GM10266 (cell line): ENCODE measurements around the gene FCHSD1.

ENCODE experiments used
- DNase-seq: peaks from one replicate; pipeline ENCODE4 v3.0.0; 2012; ENCODE audit errors: extremely low spot score
- TF ChIP-seq, protein P1 (sequence below): IDR thresholded peaks from 2 replicates; pipeline ENCODE4 v1.5.1; 2012; ENCODE audit warnings: mild to moderate bottlenecking, low read depth; ENCODE audit not compliant: control insufficient read depth, insufficient read depth; ENCODE audit errors: missing control alignments

The FCHSD1 gene

DNA sequence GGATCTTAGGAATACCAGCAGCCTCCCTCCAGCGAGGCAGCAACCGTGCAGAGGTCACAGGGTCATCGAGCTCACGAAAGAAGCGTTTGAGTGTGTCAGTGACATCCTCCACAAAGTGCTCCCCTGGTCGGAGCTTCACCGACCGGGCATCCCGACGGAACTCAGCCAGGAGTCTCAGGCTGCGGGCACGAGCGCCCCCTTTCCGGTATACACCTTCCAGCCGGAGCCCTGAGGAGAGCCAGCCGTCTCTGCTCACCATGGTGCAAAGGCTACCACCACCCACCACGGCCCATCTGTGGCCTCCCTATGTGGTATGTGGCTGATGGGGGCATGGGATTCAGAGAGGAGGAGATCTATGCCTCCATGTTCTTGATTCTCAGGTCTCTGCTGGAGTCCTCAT, 10.8 kb upstream of the FCHSD1 start:
- DNase-seq, result no peak
- TF ChIP-seq, protein P1, sequence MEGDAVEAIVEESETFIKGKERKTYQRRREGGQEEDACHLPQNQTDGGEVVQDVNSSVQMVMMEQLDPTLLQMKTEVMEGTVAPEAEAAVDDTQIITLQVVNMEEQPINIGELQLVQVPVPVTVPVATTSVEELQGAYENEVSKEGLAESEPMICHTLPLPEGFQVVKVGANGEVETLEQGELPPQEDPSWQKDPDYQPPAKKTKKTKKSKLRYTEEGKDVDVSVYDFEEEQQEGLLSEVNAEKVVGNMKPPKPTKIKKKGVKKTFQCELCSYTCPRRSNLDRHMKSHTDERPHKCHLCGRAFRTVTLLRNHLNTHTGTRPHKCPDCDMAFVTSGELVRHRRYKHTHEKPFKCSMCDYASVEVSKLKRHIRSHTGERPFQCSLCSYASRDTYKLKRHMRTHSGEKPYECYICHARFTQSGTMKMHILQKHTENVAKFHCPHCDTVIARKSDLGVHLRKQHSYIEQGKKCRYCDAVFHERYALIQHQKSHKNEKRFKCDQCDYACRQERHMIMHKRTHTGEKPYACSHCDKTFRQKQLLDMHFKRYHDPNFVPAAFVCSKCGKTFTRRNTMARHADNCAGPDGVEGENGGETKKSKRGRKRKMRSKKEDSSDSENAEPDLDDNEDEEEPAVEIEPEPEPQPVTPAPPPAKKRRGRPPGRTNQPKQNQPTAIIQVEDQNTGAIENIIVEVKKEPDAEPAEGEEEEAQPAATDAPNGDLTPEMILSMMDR, result no peak

DNA sequence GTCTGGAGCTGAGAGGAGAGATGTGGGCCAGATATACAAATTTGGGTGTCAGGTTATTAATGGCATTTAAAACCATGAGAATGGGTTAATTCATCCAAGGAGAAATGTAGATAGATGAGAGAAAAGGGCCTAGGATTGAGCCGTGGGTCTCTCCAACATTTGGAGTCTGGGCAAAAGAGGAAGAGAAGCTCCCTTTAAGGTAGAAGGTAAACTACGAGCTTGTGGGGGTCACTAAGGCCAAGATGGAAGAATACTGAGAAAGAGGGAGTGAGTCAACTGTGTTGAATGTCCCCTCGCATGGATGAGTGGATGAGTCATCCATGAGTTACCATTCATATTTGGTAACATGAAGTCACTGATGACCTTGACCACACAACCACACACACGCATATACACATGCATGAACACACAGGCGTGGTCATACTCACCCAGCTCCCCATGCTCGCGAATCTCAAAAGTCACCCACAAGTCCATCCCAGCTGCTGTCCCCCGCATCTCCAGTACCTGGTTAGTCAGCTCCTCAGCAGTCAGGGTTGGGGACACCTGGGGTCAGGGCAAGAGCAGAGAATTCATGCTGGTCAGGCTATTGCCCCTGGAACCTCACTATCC, 6.8 kb upstream of the FCHSD1 start:
- no peak for DNase-seq

DNA sequence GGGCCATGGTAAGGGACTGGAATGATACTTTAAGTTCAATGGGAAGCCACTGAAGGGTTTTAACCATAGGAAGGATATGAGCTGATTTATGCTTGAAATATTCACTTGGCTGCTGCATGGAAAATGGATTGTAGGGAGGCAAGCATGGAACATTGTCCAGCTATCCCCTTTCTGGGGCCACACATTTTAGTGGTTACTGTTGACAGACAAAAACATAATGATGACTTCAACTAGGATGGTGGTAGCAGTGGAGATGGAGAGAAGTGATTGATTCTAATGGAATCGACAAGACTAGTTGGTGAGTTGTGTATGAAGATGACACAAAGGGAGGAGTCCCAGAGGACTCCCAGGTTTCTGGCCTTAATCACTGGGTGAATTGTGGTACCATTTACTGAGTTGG, 6.2 kb upstream of the FCHSD1 start:
- TF ChIP-seq, protein P1, result no peak
- DNase-seq, result no peak

More for the DNA sequence above, 6.8 kb upstream of the FCHSD1 start:
- TF ChIP-seq, protein P1, result no peak

DNA sequence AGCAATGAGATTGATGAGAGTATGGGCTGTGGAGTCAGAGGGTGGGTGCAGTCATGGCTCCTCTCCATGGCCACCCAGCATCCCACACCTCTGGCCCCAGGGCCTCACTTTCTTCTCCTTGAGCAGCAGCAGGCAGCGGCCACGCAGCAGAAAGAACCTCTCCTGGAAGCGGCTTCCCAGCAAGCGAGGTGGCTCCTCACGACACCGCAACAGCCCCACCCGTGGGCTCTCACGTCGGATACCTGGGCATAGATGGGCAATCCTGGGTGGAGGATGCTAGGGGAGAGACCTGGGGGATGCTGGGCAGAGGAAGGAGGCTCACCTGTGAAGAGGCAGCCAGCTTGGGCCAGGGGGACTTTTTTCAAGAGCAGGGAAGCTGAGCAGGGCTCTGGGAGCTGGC, 5.2 kb upstream of the FCHSD1 start:
- DNase-seq, result no peak
- TF ChIP-seq, protein P1, result no peak

DNA sequence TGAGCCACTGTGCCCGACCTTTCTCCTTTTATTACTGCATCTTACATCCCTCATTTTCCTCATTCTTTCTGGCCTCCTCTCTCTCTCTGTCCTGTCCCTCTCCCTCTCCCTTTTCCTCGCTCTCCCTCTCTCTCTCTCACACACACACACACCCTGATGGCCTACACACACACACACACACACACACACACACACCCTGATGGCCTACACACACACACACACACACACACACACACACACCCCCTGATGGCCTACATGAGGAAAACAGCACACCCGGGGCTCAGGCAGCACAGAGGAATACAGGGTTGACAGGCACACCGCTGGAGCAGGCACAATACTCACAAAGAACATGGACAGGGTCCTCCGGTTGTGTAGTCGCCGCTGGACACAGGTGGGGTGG, 3.8 kb upstream of the FCHSD1 start:
- DNase-seq, result no peak
- TF ChIP-seq, protein P1, result no peak

DNA sequence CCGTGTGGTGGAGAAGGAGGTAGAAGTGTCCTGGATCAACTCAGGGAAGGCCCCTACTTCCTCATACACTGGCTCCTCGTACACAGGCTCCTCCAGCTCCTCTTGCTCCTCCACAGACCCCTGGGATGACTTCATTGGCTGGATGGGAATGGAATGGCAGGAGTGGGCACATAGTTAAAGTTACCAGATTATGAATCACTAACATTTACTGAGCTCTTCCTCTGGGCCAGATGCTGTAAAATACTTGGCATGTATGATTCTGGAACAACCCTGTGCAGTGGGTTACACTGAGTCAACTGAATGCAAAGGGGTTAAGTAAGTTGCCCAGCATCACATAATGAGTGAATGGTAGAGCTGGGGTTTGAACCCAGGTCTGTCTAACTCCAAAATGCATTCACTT, 3.1 kb upstream of the FCHSD1 start:
- DNase-seq, result no peak

DNA sequence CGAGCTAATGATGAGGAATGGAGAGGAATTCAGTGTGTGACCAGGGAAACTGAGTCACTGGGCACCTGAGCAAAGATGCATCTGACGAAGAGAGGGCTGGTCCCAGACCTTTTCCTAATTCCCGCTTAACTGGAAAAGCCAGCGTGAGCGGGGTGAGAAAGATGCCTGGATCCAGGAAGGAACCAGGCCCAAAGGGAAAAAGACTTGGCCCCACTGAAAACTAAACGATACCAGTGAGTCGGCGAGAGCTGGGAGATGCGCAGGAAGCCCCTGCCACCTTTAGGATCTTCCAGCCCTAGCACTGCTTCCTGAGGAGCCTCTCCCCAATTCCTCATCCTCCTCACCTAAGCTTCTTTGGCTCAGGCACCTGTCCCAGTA, 499 bp upstream of the FCHSD1 start:
- TF ChIP-seq, protein P1, result no peak
- DNase-seq, result no peak

More for the DNA sequence above, 3.1 kb upstream of the FCHSD1 start:
- TF ChIP-seq, protein P1, result no peak
